NCI-H1930 (cell line): ENCODE results near the gene SMARCD1.

Source experiments
- DNase-seq, 2 experiments: peaks; one replicate each; lab custom pipeline; 2025; lab: John Stamatoyannopoulos, UW

Gene SMARCD1

DNA sequence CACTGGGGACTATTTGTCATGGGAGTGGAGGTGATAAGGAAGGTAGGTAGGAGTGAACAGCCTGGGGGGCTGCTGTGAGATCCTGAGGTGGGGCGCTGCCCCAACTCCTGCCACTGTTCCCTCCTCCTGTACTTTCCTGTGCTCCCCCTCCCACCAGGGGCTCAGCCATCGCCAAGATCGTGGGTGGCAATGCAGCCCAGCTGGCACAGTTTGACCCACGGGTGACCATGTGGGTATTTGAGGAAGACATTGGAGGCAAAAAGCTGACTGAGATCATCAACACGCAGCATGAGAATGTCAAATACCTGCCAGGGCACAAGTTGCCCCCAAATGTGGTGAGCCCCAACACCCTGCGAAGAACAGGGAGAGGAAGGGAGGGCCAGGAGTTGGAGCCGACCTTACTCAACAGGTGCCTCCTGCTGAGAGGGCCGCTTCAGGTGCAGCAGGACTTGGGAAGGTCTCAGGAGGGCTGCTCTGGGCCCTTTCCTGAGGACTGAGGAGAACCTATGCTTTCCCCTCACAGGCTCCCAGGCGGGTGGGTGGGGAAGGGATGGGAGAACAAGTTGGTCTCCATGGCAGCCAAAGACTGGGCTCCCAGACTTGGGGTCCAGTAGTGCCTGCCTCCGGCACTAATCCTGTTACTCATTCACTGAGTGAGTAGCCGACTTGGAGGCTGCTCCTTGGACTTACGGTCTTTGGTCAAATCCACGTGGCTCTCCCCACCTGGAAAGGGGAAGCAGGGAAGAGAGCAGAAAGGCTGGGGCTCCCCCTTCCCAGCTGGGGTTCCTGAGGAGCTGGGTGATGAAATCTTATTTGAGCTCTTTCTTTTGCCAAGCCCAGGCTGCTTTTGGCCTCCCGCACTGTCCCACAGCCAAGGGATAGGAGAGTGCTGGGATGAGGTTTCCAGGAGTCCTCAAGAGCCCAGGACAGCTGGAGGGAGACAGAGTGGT is 19.6 kb downstream of the SMARCD1 start:
- DNase-seq = no peak

DNA sequence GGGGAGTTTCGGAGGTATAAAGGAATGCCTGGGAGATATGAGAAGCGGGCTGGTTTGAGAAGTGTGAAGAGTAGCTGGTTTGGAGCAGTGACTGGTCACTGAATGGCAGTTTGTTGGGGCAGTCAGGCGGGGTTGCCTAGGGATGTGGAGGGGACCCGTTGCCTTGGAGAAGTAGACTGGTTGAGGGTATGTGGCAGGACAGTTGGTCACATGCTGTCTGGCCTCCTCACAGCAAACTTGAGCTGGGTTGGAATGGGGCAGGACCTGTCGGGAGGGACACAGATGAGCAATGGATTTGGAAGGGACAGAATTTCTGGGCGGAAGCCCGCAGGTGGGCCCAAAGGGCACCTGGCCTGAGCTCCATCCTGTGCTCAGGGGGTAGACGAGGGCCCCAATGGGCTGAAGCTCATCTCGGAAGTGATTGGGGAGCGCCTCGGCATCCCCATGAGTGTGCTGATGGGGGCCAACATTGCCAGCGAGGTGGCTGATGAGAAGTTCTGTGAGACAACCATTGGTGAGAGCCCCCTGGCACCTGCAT is 20.8 kb downstream of the SMARCD1 start:
- no peak for DNase-seq

DNA sequence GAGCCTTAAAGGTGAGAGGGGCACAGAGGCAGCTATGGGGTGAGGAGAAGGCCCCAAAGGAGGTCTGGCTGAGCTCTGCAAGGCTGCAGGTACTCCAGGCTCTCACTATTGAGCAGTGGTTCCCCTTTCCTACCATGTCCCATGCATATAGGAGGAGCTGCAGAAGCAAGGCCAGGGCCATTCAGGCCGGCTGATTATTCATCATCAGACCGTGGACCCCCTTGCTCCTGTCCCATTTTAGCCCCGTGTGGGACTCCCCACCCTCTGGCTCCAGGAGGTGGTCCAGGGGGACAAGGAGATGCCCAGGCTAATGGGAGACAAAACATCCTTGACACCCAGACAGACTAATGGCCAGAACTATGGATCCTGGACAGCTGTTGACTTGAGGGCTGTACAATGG is 21.8 kb downstream of the SMARCD1 start:
- DNase-seq = no peak

DNA sequence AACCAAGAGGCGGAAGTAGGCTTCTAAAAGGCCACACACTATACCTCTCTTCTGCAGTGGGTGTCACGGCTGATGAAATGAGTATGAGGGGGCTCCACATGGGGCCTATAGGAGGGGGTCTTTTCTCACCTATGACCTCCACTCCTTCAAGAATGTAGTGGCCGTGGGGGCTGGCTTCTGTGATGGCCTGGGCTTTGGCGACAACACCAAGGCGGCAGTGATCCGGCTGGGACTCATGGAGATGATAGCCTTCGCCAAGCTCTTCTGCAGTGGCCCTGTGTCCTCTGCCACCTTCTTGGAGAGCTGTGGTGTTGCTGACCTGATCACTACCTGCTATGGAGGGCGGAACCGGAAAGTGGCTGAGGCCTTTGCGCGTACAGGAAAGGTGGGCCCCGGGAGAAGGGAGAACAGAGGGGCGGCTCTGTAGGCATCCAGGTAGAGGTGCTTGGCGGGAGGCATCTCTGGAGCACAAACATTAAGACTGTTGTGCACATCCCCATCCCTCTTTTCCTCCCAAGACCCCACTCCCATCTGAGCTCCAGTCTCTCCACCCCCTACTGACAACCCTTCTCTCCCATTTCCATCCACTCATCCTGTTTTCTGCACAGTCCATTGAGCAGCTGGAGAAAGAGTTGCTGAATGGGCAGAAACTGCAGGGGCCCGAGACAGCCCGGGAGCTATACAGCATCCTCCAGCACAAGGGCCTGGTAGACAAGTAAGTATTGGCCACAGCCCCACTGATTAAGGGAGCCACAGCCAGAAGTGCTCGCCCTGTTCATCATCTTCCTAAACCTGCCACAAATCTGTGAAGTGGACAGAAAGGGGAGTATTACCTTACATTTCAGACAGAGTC is 22.5 kb downstream of the SMARCD1 start:
- no peak for DNase-seq

DNA sequence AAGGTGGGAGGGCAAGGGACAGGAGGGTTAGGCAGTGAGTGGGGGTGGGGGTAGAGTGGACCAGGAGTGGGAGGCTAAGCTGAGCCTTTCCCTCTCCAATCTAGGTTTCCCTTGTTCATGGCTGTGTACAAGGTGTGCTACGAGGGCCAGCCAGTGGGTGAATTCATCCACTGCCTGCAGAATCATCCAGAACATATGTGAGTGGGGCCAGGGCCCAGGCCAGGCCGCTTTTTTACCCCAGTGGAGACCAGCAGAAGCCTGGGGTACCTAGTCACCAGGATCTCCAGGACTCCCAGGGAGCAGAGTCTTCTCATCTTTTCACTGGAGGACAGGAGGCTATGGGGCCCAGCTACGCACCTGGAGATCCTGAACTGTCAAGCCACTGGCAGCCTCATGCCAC is 24.2 kb downstream of the SMARCD1 start:
- DNase-seq = no peak

DNA sequence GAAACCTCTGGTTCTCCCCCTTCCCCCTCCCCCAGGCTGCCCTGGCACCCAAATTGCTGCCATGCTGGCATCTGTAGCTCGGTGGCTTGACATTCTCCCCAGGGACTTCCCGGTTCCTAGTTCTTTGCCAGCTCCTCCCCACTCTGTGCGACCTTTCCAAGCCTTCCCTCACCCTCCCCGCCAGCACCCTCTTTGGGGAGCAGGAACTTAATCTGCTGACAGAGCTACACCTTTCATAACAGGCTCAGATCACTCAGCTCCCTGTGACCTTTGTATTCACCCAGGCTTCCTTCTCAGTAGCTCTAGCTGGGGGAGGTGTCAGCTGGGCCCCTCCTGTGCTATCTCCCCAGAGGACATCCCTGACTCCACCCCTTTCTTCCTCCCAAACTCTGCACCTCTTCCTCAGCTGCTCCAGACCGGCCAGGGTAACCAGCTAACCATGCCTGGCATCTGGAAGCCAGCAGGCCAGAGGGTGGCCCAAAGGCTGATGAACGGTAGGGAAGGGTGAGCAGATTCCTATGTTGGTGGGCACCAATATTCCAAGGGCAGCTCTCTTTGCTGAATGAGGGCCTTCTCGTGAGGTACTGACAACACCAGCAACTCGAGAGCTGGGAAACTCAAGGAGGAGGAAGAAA is 25.1 kb downstream of the SMARCD1 start:
- no peak for DNase-seq

DNA sequence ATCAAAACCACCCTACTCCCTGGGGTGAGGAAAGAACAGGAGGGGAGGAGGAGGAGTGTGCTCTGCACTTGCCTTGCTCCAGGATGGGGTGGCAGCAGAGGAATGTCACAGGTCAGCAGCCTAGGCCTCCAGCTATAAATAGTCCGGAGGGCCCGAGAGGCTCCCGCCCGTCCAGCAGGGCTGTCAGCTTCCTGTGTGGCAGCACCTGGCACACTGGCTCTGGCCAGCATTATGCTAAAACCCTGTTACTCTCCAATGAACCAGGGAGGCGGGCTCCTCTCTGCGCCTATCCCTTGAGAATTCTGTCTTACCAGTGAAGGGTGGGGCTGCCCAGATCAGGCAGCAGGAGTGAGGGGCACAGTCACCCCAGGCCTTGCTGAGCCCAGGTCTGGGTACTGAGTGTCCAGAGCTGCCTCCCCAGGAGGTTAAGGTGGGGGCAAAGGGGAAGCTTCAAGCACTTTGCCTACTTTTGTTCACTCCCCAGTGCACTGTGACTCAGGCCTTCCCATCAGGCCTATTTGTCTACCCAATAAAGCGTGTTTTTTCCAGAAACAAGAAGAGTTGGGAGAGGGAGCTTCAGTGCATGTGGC is 25.7 kb downstream of the SMARCD1 start:
- DNase-seq = no peak

DNA sequence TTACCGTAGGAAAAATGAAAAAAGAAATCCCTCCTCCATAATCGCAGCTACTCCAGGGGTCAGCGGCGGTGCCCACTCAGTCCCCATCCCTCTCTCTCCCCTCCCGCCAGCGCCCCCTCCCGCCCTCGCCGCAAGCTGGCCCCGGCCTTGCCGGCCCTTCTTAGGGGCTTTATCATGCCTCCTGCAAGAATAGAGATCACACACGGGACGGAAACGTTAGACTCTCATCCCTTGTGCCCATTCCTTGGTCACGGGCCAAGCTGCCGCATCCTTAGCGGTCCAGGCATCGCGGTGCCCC is 26.2 kb downstream of the SMARCD1 start:
- no peak for DNase-seq

DNA sequence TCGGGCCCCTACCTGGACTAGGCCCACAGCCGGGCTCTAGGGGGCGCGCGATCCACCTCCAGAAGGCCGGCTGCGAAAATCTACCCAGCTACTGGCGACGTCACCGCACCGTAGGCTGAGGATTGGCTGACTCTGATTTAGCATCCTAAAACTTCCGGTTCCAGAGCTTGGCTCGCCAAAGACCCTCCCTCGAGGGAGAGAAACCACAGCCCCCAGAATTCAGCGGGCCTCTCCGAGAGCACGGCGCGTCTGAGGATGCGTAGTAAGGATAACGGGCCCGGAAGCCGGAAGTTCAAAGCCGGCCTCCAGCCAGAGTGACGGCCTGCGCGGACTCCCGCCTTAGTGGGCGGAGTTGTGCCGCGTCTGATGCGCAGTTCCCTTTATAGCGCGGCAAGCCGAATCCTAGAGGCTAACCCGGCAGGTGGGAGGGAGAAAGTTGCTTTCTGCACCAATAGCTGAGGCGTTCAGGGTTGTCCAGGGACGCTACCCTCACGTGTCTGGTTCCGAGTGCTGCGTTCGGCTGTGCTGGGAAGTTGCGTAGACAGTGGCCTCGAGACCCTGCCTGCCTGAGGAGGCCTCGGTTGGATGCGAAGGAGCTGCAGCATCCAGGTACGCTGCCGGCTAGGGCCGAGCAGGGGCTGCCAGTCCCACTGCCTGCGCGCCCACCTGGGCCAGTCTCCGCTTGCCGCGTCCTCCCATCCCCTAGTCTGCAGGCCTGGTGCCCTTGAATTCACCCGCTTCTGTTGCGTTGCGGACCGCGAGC is 26.7 kb downstream of the SMARCD1 start, which contains the start of gene COX14:
Gene COX14, plus strand, starts transcription at position 544 of the 763 bp plus-strand sequence. CDS start 7,808 bp downstream, outside the sequence.
- peak; percentile 99 for DNase-seq

DNA sequence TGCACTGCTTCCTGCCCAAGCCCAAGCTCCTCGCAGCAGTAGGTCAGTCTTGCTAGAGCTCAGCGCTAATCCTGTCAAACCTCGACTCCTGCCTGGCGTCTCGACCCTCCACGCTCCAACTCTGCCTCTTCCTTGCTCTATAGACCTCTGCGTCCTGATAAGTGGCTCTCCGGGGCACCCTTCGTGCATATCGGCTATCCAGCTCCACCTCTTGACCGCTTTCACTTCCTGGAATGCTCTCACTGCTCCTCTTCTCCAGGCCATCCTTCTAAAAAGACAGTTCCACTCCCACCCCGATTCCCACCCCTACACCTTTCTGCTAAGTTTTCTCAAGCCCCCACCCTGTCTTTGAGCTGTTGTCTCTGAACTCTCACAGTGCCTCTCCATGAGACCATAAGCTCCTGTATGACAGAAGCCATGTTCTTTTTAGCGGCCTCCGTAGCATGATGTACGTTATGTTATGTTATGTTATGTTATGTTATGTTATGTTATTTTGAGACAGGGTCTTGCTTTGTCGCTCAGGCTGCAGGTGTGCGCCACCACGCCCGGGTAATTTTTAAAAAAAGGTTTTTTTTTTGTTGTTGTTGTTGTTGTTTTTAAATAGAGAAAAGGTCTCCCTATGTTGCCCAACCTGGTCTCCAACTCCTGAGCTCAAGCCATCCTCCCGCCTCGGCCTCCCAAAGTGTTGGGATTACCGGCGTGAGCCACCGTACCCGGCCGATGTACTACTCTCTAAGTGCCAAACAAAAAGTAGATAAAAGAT is 27.5 kb downstream of the SMARCD1 start:
- no peak for DNase-seq

DNA sequence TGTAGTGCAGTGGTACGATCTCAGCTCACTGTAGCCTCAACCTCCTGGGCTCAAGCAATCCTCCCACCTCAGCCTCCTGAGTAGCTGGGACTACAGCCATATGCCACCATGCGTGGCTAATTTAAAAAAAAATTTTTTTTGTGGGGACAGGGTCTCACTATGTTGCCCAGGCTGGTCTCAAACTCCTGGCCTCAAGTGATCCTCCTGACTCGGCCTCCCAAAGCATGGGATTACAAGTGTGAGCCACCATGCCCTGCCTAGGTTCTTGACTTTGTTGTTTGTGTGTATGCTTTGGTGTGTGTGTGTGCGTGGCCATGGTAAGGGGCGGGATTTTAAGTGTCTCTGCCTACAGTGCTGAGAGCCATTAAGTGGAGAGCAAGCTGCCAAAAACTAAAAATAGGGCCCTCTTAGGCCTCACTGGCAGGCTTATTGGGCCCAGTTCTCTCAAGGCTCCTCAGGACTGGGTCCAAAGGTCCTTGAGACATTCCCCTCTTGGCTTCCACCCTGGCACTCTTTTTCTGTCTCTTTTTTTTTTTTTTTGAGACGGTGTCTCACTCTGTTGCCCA is 32.0 kb downstream of the SMARCD1 start:
- no peak for DNase-seq

DNA sequence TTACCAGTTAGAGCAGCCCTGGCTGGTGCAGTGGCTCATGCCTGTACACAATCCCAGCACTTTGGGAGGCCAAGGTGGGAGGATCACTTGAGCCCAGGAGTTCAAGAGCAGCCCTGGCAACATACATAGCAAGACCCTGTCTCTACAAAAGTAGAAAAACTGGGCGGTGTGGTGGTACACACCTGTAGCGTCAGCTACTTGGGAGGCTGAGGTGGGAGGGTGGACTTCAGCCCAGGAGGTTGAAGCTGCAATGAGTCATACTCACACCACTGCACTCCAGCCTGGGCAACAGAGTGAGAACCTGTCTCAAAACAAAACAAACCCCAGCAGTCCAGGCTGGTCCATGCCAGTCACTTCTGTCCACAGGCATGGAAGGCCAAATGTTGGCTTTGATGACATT is 34.2 kb downstream of the SMARCD1 start:
- no peak for DNase-seq

DNA sequence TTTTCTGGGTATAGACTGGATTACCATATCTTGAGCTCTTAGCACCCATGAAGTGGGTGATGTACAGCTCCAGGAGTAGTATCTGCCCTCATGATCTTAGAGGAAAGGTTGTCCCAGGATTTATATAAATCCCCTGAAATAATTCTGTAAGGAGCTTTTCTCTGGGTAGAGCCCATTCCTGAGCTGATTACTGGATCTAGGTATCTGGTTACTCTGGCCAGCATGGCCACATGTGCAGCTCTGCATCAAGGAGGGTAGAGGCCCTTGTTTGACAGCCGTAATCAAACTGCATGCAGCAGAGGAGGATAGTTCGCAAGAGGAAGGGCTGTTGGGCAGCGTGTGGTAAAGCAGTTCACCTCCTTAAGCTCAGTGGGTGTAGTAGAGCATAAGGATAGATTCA is 35.4 kb downstream of the SMARCD1 start:
- no peak for DNase-seq

DNA sequence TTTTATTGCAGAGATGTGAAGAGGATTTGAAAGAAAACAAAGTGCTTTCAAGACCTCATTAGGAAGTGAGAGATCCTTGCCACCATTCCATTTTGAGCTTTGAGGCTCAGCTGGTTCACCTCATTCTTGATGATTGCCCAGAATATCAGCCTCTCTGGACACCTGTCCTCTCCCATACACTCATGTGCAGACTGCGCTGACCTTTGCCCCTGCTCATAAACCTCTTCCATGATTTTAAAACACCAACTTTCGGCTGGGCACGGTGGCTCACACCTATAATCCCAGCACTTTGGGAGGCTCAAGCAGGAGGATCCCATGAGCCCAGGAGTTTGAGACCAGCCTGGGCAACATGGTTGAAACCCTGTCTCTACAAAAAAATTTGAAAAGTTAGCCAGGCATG is 35.8 kb downstream of the SMARCD1 start:
- DNase-seq = no peak

DNA sequence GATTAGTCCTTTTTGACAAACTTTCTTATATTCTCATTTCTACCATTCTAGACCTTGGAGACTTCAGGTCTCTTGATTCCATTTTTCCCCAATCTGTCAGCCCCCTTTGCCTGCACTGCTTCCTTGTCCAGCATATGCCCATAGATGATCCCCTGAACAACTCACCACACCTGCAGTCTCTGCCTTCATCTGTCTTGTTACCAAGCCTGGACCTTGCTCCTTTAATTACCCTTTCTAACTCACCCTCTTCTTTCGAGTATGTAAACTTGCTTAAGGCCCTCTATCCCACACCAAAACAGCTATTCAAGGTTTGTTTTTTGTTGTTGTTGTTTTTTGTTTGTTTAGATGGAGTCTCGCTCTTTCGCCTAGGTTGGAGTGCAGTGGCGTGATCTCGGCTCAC is 36.5 kb downstream of the SMARCD1 start:
- DNase-seq = no peak

DNA sequence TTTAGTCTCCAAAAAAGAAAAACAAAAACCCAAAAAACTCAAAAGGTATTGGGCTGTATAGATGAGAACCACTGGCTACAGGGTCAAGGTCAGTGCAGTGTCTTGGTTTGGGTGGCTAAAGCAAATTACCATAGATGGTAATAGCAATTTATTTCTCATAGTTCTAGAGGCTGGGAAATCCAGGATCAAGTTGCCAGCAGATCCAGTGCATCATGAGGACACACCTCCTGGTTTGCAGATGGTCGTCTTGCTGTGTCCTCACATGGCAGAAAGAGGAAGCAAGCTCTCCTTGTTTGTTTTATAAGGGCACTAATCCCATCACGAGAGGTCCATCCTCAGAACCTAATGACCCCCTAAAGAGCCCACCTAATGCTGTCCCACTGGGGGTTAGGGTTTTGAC is 38.1 kb downstream of the SMARCD1 start:
- no peak for DNase-seq

DNA sequence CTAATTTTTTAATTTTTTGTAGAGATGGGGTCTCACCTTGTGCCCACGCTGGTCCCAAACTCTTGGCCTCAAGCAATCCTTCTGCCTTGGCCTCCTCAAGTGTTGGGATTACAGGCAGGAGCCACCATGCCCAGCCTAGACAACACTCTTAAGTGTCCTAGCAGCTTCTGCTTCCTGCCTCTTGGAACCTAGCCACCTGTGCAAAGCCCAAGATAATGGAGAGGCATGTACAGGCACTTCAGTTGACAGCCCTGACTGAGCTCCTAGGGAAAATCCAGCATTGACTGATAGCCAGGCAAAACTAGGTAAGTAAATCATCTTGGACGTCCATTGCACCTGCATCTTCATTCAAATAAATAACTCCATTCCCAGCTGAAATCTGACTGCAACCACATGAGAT is 42.4 kb downstream of the SMARCD1 start:
- no peak for DNase-seq

DNA sequence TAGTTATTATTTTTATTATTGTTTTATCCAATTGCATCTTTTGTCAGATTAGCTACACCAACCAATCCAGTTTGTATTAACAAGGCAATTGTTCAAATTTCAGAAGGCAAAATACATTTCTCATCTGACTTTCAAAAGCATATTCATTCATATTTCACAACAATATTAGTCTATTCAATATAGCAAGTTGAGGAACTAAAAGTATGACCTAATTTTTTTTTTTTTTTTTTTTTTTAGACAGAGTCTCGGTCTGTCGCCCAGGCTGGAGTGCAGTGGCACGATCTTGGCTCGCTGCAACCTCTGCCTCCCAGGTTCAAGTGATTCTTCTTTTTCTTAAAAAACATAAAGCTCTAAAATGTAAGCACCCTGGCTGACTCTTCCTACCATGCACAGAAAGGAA is 44.1 kb downstream of the SMARCD1 start:
- no peak for DNase-seq

DNA sequence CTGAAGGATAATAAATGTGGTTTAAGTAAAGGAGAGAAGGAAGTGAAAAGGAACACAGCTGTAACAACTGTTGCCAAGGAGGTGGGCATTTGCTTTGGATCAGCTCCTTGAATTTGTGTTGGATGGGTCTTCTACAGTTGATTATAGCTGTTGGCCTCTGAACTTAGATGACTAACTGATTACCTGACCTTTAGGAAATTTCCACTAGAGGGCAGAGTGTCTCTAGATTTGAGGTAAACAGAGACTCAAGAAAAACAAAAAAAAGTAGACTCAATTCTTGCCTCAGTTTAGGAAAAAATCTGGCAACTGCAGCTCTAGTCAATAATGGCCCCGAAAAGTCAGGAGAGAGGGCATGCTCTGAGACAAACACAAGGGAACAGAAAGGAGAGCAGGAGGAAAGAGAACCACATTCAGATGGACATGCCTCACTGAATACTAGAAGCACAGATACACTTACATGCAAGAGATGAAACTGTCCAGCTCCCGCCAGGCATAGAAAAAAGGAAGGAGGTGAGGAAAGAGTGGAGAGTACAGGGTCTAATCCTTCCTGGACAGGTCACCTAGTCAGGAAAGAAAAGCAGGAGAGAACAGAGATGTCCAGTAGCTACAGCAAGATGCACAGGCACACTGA is 47.5 kb downstream of the SMARCD1 start:
- peak in 1 of 2 experiments; percentile 41 for DNase-seq

DNA sequence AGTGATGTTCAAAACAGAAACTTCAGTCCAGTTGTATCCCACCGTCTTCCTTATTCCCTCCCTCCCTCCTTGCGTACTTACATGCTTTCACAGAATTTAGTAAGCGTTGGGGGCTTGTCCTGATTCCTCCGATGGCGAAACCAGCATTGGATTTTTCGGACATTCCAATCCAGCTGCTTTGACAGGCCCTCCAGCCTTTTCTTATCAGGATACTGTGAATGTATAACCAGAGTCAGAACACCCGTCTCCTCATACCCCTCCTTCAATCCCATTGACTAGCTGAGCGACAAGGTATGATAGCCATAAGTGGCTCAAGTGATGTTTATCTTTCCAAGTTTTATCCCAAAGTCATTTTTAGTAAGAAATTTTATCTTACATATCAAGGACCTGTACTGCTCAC is 57.9 kb downstream of the SMARCD1 start:
- no peak for DNase-seq
